Measurements from ENCODE around the gene PEX3. TPM values are rescaled to one million over a fixed set of nuclear protein-coding genes. Genes with fewer than 3 reads are reported as not detected.
A peak's percentile ranks its signal among the peaks of the same experiment; 100 is the strongest.
"Not testable (repeated sequence)": the region's sequence is repeated elsewhere in the genome, so short reads cannot be mapped to it uniquely, and the experiment has no call there.

Gene PEX3
- total RNA-seq, 1 donor = 11.3 TPM

GRCh38 chr6:143505111-143505510, 54.5 kb downstream of the PEX3 start:
- no peak for DNase-seq (ENCODE audit: low read depth in 2 of 3, low spot score in 2 of 3)

- DNase-seq (ENCODE audit: low read depth in 2 of 3, low spot score in 2 of 3) = no peak
These were observed 54.9 kb downstream of the PEX3 start for GRCh38 chr6:143505537-143505936.

GRCh38 chr6:143506199-143506598, 55.6 kb downstream of the PEX3 start:
- no peak for DNase-seq (ENCODE audit: low read depth in 2 of 3, low spot score in 2 of 3)

GRCh38 chr6:143506620-143507019, 56.0 kb downstream of the PEX3 start:
- DNase-seq (ENCODE audit: low read depth in 2 of 3, low spot score in 2 of 3) = no peak

GRCh38 chr6:143507358-143508145, 56.9 kb downstream of the PEX3 start:
- no peak for DNase-seq (ENCODE audit: low read depth in 2 of 3, low spot score in 2 of 3)

- not testable (repeated sequence) for DNase-seq (ENCODE audit: low read depth in 2 of 3, low spot score in 2 of 3)
These were observed 59.7 kb downstream of the PEX3 start for GRCh38 chr6:143510326-143510725.

GRCh38 chr6:143510991-143511891, 60.6 kb downstream of the PEX3 start, which contains the start of gene FUCA2:
TSS of gene FUCA2 (minus strand) at chr6:143511720. CDS start at chr6:143511634, 86 bp downstream.
- DNase-seq (ENCODE audit: low read depth in 2 of 3, low spot score in 2 of 3) = peak; percentile 32 to 58 (median 50)

GRCh38 chr6:143513410-143513809, 62.8 kb downstream of the PEX3 start:
- DNase-seq (ENCODE audit: low read depth in 2 of 3, low spot score in 2 of 3) = peak in 1 of 3 donors; percentile 43

GRCh38 chr6:143515061-143515760, 64.6 kb downstream of the PEX3 start:
- DNase-seq (ENCODE audit: low read depth in 2 of 3, low spot score in 2 of 3) = no peak

GRCh38 chr6:143515766-143516355, 65.3 kb downstream of the PEX3 start:
- no peak for DNase-seq (ENCODE audit: low read depth in 2 of 3, low spot score in 2 of 3)

GRCh38 chr6:143516690-143517446, 66.3 kb downstream of the PEX3 start:
- DNase-seq (ENCODE audit: low read depth in 2 of 3, low spot score in 2 of 3) = no peak

GRCh38 chr6:143517447-143517773, 66.8 kb downstream of the PEX3 start:
- no peak for DNase-seq (ENCODE audit: low read depth in 2 of 3, low spot score in 2 of 3)

GRCh38 chr6:143522039-143522600, 71.5 kb downstream of the PEX3 start:
- DNase-seq (ENCODE audit: low read depth in 2 of 3, low spot score in 2 of 3) = no peak

- DNase-seq (ENCODE audit: low read depth in 2 of 3, low spot score in 2 of 3) = no peak
These were observed 74.8 kb downstream of the PEX3 start for GRCh38 chr6:143525356-143525755.

- no peak for DNase-seq (ENCODE audit: low read depth in 2 of 3, low spot score in 2 of 3)
These were observed 77.1 kb downstream of the PEX3 start for GRCh38 chr6:143527677-143528076.

GRCh38 chr6:143528164-143528811, 77.7 kb downstream of the PEX3 start:
- DNase-seq (ENCODE audit: low read depth in 2 of 3, low spot score in 2 of 3) = peak in 1 of 3 donors; percentile 51

- DNase-seq (ENCODE audit: low read depth in 2 of 3, low spot score in 2 of 3) = peak in 1 of 3 donors; percentile 43
These were observed 78.5 kb downstream of the PEX3 start for GRCh38 chr6:143529095-143529494.

- DNase-seq (ENCODE audit: low read depth in 2 of 3, low spot score in 2 of 3) = no peak
These were observed 81.3 kb downstream of the PEX3 start for GRCh38 chr6:143531720-143532499.
